Ishikawa (cell line): ENCODE data around the gene CHST11.

ENCODE experiments used
- CEBPB ChIP-seq: IDR thresholded peaks from 2 replicates; pipeline ENCODE4 v1.6.1; 2012
- CREB1 ChIP-seq: IDR thresholded peaks from 2 replicates; pipeline ENCODE4 v1.6.1; 2012; ENCODE audit warnings: low read depth
- EGR1 ChIP-seq: IDR thresholded peaks from 2 replicates; pipeline ENCODE4 v1.6.1; 2012
- EP300 ChIP-seq: IDR thresholded peaks from 2 replicates; pipeline ENCODE4 v1.6.1; 2012; ENCODE audit warnings: borderline replicate concordance
- FOXM1 ChIP-seq: IDR thresholded peaks from 2 replicates; pipeline ENCODE4 v1.6.1; 2012; ENCODE audit warnings: low read depth, borderline replicate concordance
- MAX ChIP-seq: IDR thresholded peaks from 2 replicates; pipeline ENCODE4 v1.6.1; 2012
- NFIC ChIP-seq: IDR thresholded peaks from 2 replicates; pipeline ENCODE4 v1.6.1; 2012
- RAD21 ChIP-seq: IDR thresholded peaks from 2 replicates; pipeline ENCODE4 v1.6.1; 2012; ENCODE audit warnings: low read depth
- REST ChIP-seq: IDR thresholded peaks from 2 replicates; pipeline ENCODE4 v1.6.1; 2012; ENCODE audit warnings: low read depth, mild to moderate bottlenecking
- TAF1 ChIP-seq: IDR thresholded peaks from 2 replicates; pipeline ENCODE4 v1.6.1; 2012; ENCODE audit warnings: low read depth, mild to moderate bottlenecking
- TCF12 ChIP-seq: IDR thresholded peaks from 2 replicates; pipeline ENCODE4 v1.6.1; 2012; ENCODE audit warnings: low read depth
- TEAD4 ChIP-seq: IDR thresholded peaks from 2 replicates; pipeline ENCODE4 v1.6.1; 2012
- USF1 ChIP-seq: IDR thresholded peaks from 2 replicates; pipeline ENCODE4 v1.6.1; 2012
- YY1 ChIP-seq: IDR thresholded peaks from 2 replicates; pipeline ENCODE4 v1.6.1; 2012; ENCODE audit warnings: low read depth
- ZBTB7A ChIP-seq: IDR thresholded peaks from 2 replicates; pipeline ENCODE4 v1.6.1; 2012; ENCODE audit warnings: low read depth

Gene CHST11

GRCh38 chr12:104738776-104739642 is 282.3 kb downstream of the CHST11 start:
- TF ChIP-seq REST = no peak
- no peak for TF ChIP-seq USF1
- no peak for TF ChIP-seq RAD21
- no peak for TF ChIP-seq CEBPB

GRCh38 chr12:104740668-104741067 is 283.9 kb downstream of the CHST11 start:
- TF ChIP-seq CREB1 = no peak
- no peak for TF ChIP-seq NFIC
- no peak for TF ChIP-seq YY1
- no peak for TF ChIP-seq TCF12
- no peak for TF ChIP-seq FOXM1
- TF ChIP-seq MAX = no peak
- TF ChIP-seq REST = no peak
- TF ChIP-seq ZBTB7A = no peak
- no peak for TF ChIP-seq EGR1
- TF ChIP-seq CEBPB = no peak
- TF ChIP-seq EP300 = no peak
- no peak for TF ChIP-seq RAD21
- no peak for TF ChIP-seq TAF1
- no peak for TF ChIP-seq USF1

GRCh38 chr12:104741077-104741476 is 284.3 kb downstream of the CHST11 start:
- TF ChIP-seq EGR1 (no peak), TEAD4 (no peak), TAF1 (no peak), RAD21 (no peak), MAX (no peak), FOXM1 (no peak)

GRCh38 chr12:104741497-104742367 is 285.0 kb downstream of the CHST11 start:
- no peak for TF ChIP-seq TAF1
- no peak for TF ChIP-seq ZBTB7A
- no peak for TF ChIP-seq TCF12
- TF ChIP-seq RAD21 = no peak

- TF ChIP-seq RAD21 (no peak), TAF1 (no peak), USF1 (no peak), ZBTB7A (no peak), CEBPB (no peak), NFIC (no peak), TCF12 (no peak), EP300 (no peak), REST (no peak), TEAD4 (no peak), FOXM1 (no peak), MAX (no peak), EGR1 (no peak), YY1 (no peak), CREB1 (no peak)
Observed at GRCh38 chr12:104742551-104743201, 285.9 kb downstream of the CHST11 start.
